Fibroblast of pulmonary artery (primary cell): ENCODE data around the gene VASH1.

Source experiments
- DNase-seq: peaks from one replicate; pipeline ENCODE4 v3.0.0-alpha.2; 2010; ENCODE audit warnings: low read depth
- H3K4me3 ChIP-seq: replicated peaks from 2 replicates; pipeline ENCODE4 v1.5.1; 2011; ENCODE audit warnings: low read depth, mild to moderate bottlenecking, control low read depth, low read length, moderate library complexity
- TF ChIP-seq, protein P1 (sequence below): IDR thresholded peaks from 2 replicates; pipeline ENCODE4 v1.5.1; 2011; ENCODE audit warnings: mild to moderate bottlenecking, control low read depth, low read length, inconsistent platforms; ENCODE audit errors: missing control alignments

The VASH1 gene

GRCh38 chr14:76761136-76761959 lies at the start of gene VASH1:
Gene VASH1, plus strand, starts transcription at chr14:76761468. Its CDS starts 1,354 bp downstream, at chr14:76762822.
- peak; percentile 76 for DNase-seq
- peak within 1 kb of the TSS; percentile 73 for H3K4me3 ChIP-seq
- TF ChIP-seq, protein P1, sequence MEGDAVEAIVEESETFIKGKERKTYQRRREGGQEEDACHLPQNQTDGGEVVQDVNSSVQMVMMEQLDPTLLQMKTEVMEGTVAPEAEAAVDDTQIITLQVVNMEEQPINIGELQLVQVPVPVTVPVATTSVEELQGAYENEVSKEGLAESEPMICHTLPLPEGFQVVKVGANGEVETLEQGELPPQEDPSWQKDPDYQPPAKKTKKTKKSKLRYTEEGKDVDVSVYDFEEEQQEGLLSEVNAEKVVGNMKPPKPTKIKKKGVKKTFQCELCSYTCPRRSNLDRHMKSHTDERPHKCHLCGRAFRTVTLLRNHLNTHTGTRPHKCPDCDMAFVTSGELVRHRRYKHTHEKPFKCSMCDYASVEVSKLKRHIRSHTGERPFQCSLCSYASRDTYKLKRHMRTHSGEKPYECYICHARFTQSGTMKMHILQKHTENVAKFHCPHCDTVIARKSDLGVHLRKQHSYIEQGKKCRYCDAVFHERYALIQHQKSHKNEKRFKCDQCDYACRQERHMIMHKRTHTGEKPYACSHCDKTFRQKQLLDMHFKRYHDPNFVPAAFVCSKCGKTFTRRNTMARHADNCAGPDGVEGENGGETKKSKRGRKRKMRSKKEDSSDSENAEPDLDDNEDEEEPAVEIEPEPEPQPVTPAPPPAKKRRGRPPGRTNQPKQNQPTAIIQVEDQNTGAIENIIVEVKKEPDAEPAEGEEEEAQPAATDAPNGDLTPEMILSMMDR, result no peak

DNA sequence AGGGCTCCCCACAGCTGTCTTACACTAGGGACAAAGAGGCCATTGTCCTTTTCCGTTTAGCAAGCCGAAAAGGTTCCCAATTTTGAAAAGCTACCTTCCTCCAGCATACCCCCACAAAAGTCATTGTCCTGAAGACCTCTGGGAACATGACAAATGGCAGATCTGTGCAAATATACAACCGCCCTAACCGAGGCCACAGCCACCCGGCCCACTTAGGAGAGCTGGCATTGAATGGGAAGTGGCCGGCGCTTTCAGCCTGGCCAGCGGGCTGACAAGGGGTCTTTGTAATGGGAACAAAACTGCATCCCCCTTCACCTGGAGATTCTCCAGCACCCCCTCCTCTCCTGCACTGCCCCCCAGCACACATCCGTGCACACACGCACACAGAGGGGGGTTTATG lies 48.1 kb upstream of the VASH1 start:
- TF ChIP-seq, protein P1, result no peak
- DNase-seq, result no peak
- no peak overlapping the region for H3K4me3 ChIP-seq

- DNase-seq, result no peak
- TF ChIP-seq, protein P1, result no peak
- H3K4me3 ChIP-seq, result no peak overlapping the region
These were observed 46.8 kb upstream of the VASH1 start for GRCh38 chr14:76714470-76714869.

DNA sequence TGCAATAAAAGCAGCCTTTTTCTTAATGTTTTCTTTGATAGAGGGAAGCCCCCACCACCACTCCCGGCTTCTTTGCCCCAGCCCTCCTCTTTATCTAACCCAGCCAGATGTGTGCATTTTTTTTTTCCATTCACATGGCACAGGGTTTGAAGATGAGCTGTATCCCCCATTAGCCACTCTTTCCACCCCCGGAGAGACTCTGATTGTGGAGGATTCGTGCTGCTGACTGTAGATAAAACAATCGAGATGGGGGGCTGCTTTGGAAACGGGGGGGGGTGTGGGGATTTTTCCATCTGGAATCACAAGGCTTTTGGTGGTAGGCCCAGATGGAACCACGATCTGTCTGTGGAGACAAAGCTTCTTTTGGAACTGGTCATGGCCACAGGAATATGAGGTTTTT lies 46.2 kb upstream of the VASH1 start:
- no peak for DNase-seq
- H3K4me3 ChIP-seq, result no peak overlapping the region
- TF ChIP-seq, protein P1, result no peak

DNA sequence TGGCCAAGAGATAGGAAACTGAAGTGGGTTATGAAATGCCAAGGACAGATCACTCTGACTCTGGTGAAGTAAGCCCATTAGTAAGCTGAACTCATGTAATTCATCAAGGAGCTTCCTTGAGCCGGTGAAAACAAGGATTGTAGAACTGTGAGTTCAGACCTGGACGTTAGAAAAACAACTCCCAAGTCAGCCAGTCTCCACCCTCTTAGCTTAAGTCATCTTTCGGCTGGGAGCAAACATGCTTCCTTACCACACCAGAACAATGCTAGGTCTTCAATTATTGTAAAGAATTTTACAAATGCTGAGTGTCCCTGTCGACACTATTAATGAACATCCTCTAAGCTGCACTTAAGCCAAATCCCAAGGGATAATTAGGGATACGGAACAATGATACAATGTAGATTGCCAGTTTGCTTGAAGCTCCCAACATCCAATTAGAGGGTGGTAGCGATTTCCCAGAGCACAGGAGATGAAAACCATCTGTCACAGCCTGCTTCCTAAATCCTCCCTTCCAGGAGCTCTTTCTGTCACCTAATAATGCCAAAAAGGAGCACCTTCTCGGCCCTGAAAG lies 45.7 kb upstream of the VASH1 start:
- DNase-seq, result peak; percentile 51
- TF ChIP-seq, protein P1, result no peak
- H3K4me3 ChIP-seq, result no peak overlapping the region

- TF ChIP-seq, protein P1, result no peak
- no peak for DNase-seq
- no peak overlapping the region for H3K4me3 ChIP-seq
These were observed 45.0 kb upstream of the VASH1 start for GRCh38 chr14:76716285-76716684.
